Measurements from ENCODE around the gene OSBPL6.
"Not testable (repeated sequence)": the region's sequence is repeated elsewhere in the genome, so short reads cannot be mapped to it uniquely, and the experiment has no call there.

OSBPL6 gene

GRCh38 chr2:178195390-178196166 lies 1.3 kb downstream of the OSBPL6 start:
- TF ChIP-seq CTCF (IDR thresholded peaks at IDR 0.05; ENCODE audit: borderline replicate concordance, extremely low read depth, low read length, poor library complexity, severe bottlenecking) (no peak), EZH2 (IDR thresholded peaks at IDR 0.05; ENCODE audit: borderline replicate concordance, low read depth, low read length, severe bottlenecking) (no peak)
- no peaks in the 10 kb centered on the region for H3K9me3 ChIP-seq (ENCODE audit: insufficient read depth, low read length, severe bottlenecking)
- ATAC-seq (ENCODE audit: insufficient read depth, low read depth) = no peak
- no peak overlapping the region for H3K9ac ChIP-seq (ENCODE audit: low read depth, low read length)
- no peak for DNase-seq
- H2AFZ ChIP-seq (ENCODE audit: low read depth, low read length) = no peak overlapping the region
- H3K79me2 ChIP-seq (ENCODE audit: insufficient read depth, low read length) = no peaks in the 10 kb centered on the region
- no peaks in the 10 kb centered on the region for H3K36me3 ChIP-seq (ENCODE audit: insufficient read depth, low read length)
- H3K4me2 ChIP-seq (ENCODE audit: insufficient read depth, low read length) = no peak overlapping the region
- H3K27me3 ChIP-seq (ENCODE audit: insufficient read depth, low read length, poor library complexity) = no peaks in the 10 kb centered on the region
- H3K4me1 ChIP-seq (ENCODE audit: insufficient read depth, low read length) = no peaks in the 10 kb centered on the region
- no peak overlapping the region for H3K4me3 ChIP-seq (ENCODE audit: low read depth in 1 of 2, low read length in 2 of 2)
- no peaks in the 10 kb centered on the region for H4K20me1 ChIP-seq (ENCODE audit: insufficient read depth, low read length)
- H3K27ac ChIP-seq (ENCODE audit: low read length) = no peak overlapping the region

GRCh38 chr2:178197791-178198190 lies 3.5 kb downstream of the OSBPL6 start:
- no peaks in the 10 kb centered on the region for H3K4me1 ChIP-seq (ENCODE audit: insufficient read depth, low read length)
- no peak overlapping the region for H2AFZ ChIP-seq (ENCODE audit: low read depth, low read length)
- H3K79me2 ChIP-seq (ENCODE audit: insufficient read depth, low read length) = no peaks in the 10 kb centered on the region
- no peak overlapping the region for H3K4me3 ChIP-seq (ENCODE audit: low read depth in 1 of 2, low read length in 2 of 2)
- no peak for ATAC-seq (ENCODE audit: insufficient read depth, low read depth)
- H4K20me1 ChIP-seq (ENCODE audit: insufficient read depth, low read length) = no peaks in the 10 kb centered on the region
- no peak overlapping the region for H3K4me2 ChIP-seq (ENCODE audit: insufficient read depth, low read length)
- H3K27ac ChIP-seq (ENCODE audit: low read length) = no peak overlapping the region
- H3K9me3 ChIP-seq (ENCODE audit: insufficient read depth, low read length, severe bottlenecking) = no peaks in the 10 kb centered on the region
- H3K27me3 ChIP-seq (ENCODE audit: insufficient read depth, low read length, poor library complexity) = peaks cover 3% of the 10 kb centered on the region
- TF ChIP-seq CTCF (IDR thresholded peaks at IDR 0.05; ENCODE audit: borderline replicate concordance, extremely low read depth, low read length, poor library complexity, severe bottlenecking) (no peak), EZH2 (IDR thresholded peaks at IDR 0.05; ENCODE audit: borderline replicate concordance, low read depth, low read length, severe bottlenecking) (no peak)
- no peak overlapping the region for H3K9ac ChIP-seq (ENCODE audit: low read depth, low read length)
- H3K36me3 ChIP-seq (ENCODE audit: insufficient read depth, low read length) = no peaks in the 10 kb centered on the region
- no peak for DNase-seq

- H3K4me3 ChIP-seq (ENCODE audit: low read depth in 1 of 2, low read length in 2 of 2); H3K4me2 ChIP-seq (ENCODE audit: insufficient read depth, low read length); DNase-seq; H3K9me3 ChIP-seq (ENCODE audit: insufficient read depth, low read length, severe bottlenecking); H3K36me3 ChIP-seq (ENCODE audit: insufficient read depth, low read length); H3K79me2 ChIP-seq (ENCODE audit: insufficient read depth, low read length); H3K27ac ChIP-seq (ENCODE audit: low read length); H3K27me3 ChIP-seq (ENCODE audit: insufficient read depth, low read length, poor library complexity); H3K9ac ChIP-seq (ENCODE audit: low read depth, low read length); ATAC-seq (ENCODE audit: insufficient read depth, low read depth); H3K4me1 ChIP-seq (ENCODE audit: insufficient read depth, low read length); H4K20me1 ChIP-seq (ENCODE audit: insufficient read depth, low read length); H2AFZ ChIP-seq (ENCODE audit: low read depth, low read length): not testable (repeated sequence)
These were observed 4.1 kb downstream of the OSBPL6 start for GRCh38 chr2:178198441-178198840.

- H3K79me2 ChIP-seq (ENCODE audit: insufficient read depth, low read length) = no peaks in the 10 kb centered on the region
- H3K4me2 ChIP-seq (ENCODE audit: insufficient read depth, low read length) = no peak overlapping the region
- no peak overlapping the region for H2AFZ ChIP-seq (ENCODE audit: low read depth, low read length)
- no peak overlapping the region for H3K4me3 ChIP-seq (ENCODE audit: low read depth in 1 of 2, low read length in 2 of 2)
- peaks cover 5% of the 10 kb centered on the region for H3K27me3 ChIP-seq (ENCODE audit: insufficient read depth, low read length, poor library complexity)
- no peak overlapping the region for H3K27ac ChIP-seq (ENCODE audit: low read length)
- H4K20me1 ChIP-seq (ENCODE audit: insufficient read depth, low read length) = no peaks in the 10 kb centered on the region
- no peak overlapping the region for H3K9ac ChIP-seq (ENCODE audit: low read depth, low read length)
- ATAC-seq (ENCODE audit: insufficient read depth, low read depth) (no peak), DNase-seq (no peak)
- TF ChIP-seq CTCF (IDR thresholded peaks at IDR 0.05; ENCODE audit: borderline replicate concordance, extremely low read depth, low read length, poor library complexity, severe bottlenecking) = no peak
- TF ChIP-seq EZH2 (IDR thresholded peaks at IDR 0.05; ENCODE audit: borderline replicate concordance, low read depth, low read length, severe bottlenecking) = no peak
- no peaks in the 10 kb centered on the region for H3K4me1 ChIP-seq (ENCODE audit: insufficient read depth, low read length)
- no peaks in the 10 kb centered on the region for H3K9me3 ChIP-seq (ENCODE audit: insufficient read depth, low read length, severe bottlenecking)
- H3K36me3 ChIP-seq (ENCODE audit: insufficient read depth, low read length) = no peaks in the 10 kb centered on the region
These were observed 5.0 kb downstream of the OSBPL6 start for GRCh38 chr2:178199334-178199733.
